Measurements from ENCODE around the gene NPAS3.

Gene NPAS3

GRCh38 chr14:33548606-33549005, 609.9 kb downstream of the NPAS3 start:
- no peak for TF ChIP-seq CTCF (IDR thresholded peaks at IDR 0.05; ENCODE audit: low read depth, low read length, missing control alignments)
- in situ Hi-C loops (cut with HindIII; ENCODE audit: low sequenced_read_pairs): no loop called here
- DNase-seq (ENCODE audit: low read depth): no peak
- H3K4me3 ChIP-seq (ENCODE audit: low read depth, low read length): no peak overlapping the region

- TF ChIP-seq CTCF (IDR thresholded peaks at IDR 0.05; ENCODE audit: low read depth, low read length, missing control alignments): no peak
- H3K4me3 ChIP-seq (ENCODE audit: low read depth, low read length): no peak overlapping the region
- in situ Hi-C loops (cut with HindIII; ENCODE audit: low sequenced_read_pairs): no loop called here
Observed at GRCh38 chr14:33551963-33552362, 613.3 kb downstream of the NPAS3 start.

GRCh38 chr14:33553706-33554278, 615.1 kb downstream of the NPAS3 start:
- TF ChIP-seq CTCF (IDR thresholded peaks at IDR 0.05; ENCODE audit: low read depth, low read length, missing control alignments): no peak
- in situ Hi-C loops (cut with HindIII; ENCODE audit: low sequenced_read_pairs): no loop called here
- H3K4me3 ChIP-seq (ENCODE audit: low read depth, low read length): no peak overlapping the region
- no peak for DNase-seq (ENCODE audit: low read depth)

More at GRCh38 chr14:33551963-33552362, 613.3 kb downstream of the NPAS3 start:
- DNase-seq (ENCODE audit: low read depth): no peak

- H3K4me3 ChIP-seq (ENCODE audit: low read depth, low read length): no peak overlapping the region
- in situ Hi-C loops (cut with HindIII; ENCODE audit: low sequenced_read_pairs): no loop called here
- no peak for TF ChIP-seq CTCF (IDR thresholded peaks at IDR 0.05; ENCODE audit: low read depth, low read length, missing control alignments)
- DNase-seq (ENCODE audit: low read depth): no peak
Observed at GRCh38 chr14:33554988-33555387, 616.3 kb downstream of the NPAS3 start.

- no peak for TF ChIP-seq CTCF (IDR thresholded peaks at IDR 0.05; ENCODE audit: low read depth, low read length, missing control alignments)
- no peak overlapping the region for H3K4me3 ChIP-seq (ENCODE audit: low read depth, low read length)
- in situ Hi-C loops (cut with HindIII; ENCODE audit: low sequenced_read_pairs): no loop called here
- no peak for DNase-seq (ENCODE audit: low read depth)
Observed at GRCh38 chr14:33555710-33556350, 617.2 kb downstream of the NPAS3 start.

- DNase-seq (ENCODE audit: low read depth): no peak
- no peak overlapping the region for H3K4me3 ChIP-seq (ENCODE audit: low read depth, low read length)
- in situ Hi-C loops (cut with HindIII; ENCODE audit: low sequenced_read_pairs): no loop called here
- no peak for TF ChIP-seq CTCF (IDR thresholded peaks at IDR 0.05; ENCODE audit: low read depth, low read length, missing control alignments)
Observed at GRCh38 chr14:33556382-33557121, 617.9 kb downstream of the NPAS3 start.

All from astrocyte of the cerebellum (primary cell).